Common myeloid progenitor, CD34-positive (primary cell): ENCODE measurements around the gene NPAS2.

Source experiments
- CTCF ChIA-PET: fragments of 350-600 bp; sonication (Branson Sonifier 250); formaldehyde crosslinking; loops from one replicate; lab custom pipeline; 2021; ENCODE audit warnings: antibody characterized with exemption; lab: Charles Lee
- POLR2A ChIA-PET: fragments of 350-600 bp; sonication (Branson Sonifier 250); formaldehyde crosslinking; loops from one replicate; lab custom pipeline; 2021; ENCODE audit warnings: antibody characterized with exemption; lab: Charles Lee
- DNase-seq, 3 donors: peaks; one replicate each; pipeline versions ENCODE4 v3.0.0 to v3.0.0-alpha.2; 2013
- H3K27ac ChIP-seq, 2 experiments: 1 replicate in 1 of 2; 2 replicates in 1 of 2; pipeline ENCODE4 v1.7.0; 2013; ENCODE audit warnings: inconsistent platforms in 2 of 2, low read length in 2 of 2, mild to moderate bottlenecking in 2 of 2, low read depth in 1 of 2, moderate library complexity in 1 of 2; ENCODE audit not compliant: severe bottlenecking in 2 of 2, insufficient read depth in 1 of 2, poor library complexity in 1 of 2
- H3K27me3 ChIP-seq, 5 experiments: replicated peaks in 2 of 5; 1 replicate in 3 of 5; 2 replicates in 2 of 5; pipeline versions ENCODE4 v1.6.1 to v1.7.0; 2013; ENCODE audit warnings: low read length in 4 of 5, mild to moderate bottlenecking in 2 of 5, moderate library complexity in 2 of 5, inconsistent platforms in 1 of 5; ENCODE audit not compliant: insufficient read depth in 5 of 5, control insufficient read depth in 4 of 5
- H3K36me3 ChIP-seq, 4 experiments: 1 replicate in 2 of 4; 2 replicates in 2 of 4; pipeline versions ENCODE4 v1.6.1 to v1.7.0; 2013; ENCODE audit warnings: low read length in 3 of 4, control low read depth in 1 of 4, mild to moderate bottlenecking in 1 of 4; ENCODE audit not compliant: control insufficient read depth in 4 of 4, insufficient read depth in 4 of 4
- H3K4me1 ChIP-seq, 4 experiments: 1 replicate in 3 of 4; 2 replicates in 1 of 4; pipeline versions ENCODE4 v1.6.1 to v1.7.1; 2013; ENCODE audit warnings: low read length in 3 of 4, mild to moderate bottlenecking in 3 of 4, control low read depth in 1 of 4, inconsistent platforms in 1 of 4, moderate library complexity in 1 of 4; ENCODE audit not compliant: control insufficient read depth in 4 of 4, insufficient read depth in 4 of 4; ENCODE audit errors: control extremely low read depth in 1 of 4
- H3K4me3 ChIP-seq, 7 experiments: 1 replicate in 4 of 7; 2 replicates in 3 of 7; pipeline versions ENCODE4 v1.5.1 to v1.7.0; 2013; ENCODE audit warnings: mild to moderate bottlenecking in 7 of 7, low read length in 6 of 7, moderate library complexity in 6 of 7, inconsistent platforms in 2 of 7, low read depth in 2 of 7, control low read depth in 1 of 7; ENCODE audit not compliant: insufficient read depth in 4 of 7, control insufficient read depth in 1 of 7; ENCODE audit errors: extremely low read depth in 1 of 7
- H3K9me3 ChIP-seq, 5 experiments: 1 replicate in 4 of 5; 2 replicates in 1 of 5; pipeline versions ENCODE4 v1.6.1 to v1.7.1; 2013; ENCODE audit warnings: low read length in 4 of 5, mild to moderate bottlenecking in 2 of 5, inconsistent platforms in 1 of 5, low read depth in 1 of 5, moderate library complexity in 1 of 5; ENCODE audit not compliant: control insufficient read depth in 4 of 5, insufficient read depth in 2 of 5; ENCODE audit errors: control extremely low read depth in 1 of 5
- WGBS: methylation state at CpG from one replicate; pipeline ENCODE4 v1.1.5; 2013; ENCODE audit not compliant: insufficient coverage; 5-methylcytosine and 5-hydroxymethylcytosine counted together

The NPAS2 gene

GRCh38 chr2:100820523-100821254 lies 750 bp downstream of the NPAS2 start:
- no peak overlapping the region for H3K27ac ChIP-seq
- peak overlapping the region in 6 of 7 experiments; percentile 23 to 61 (median 44) for H3K4me3 ChIP-seq
- H3K36me3 ChIP-seq = no peaks in the 10 kb centered on the region
- no peaks in the 10 kb centered on the region for H3K9me3 ChIP-seq
- DNase-seq = peak in 1 of 3 donors; percentile 21
- H3K4me1 ChIP-seq = peaks cover 0 to 19% (median 12%) of the 10 kb centered on the region in 4 experiments
- ChIA-PET POLR2A (no interaction called here), CTCF (interaction anchor here (1.0 kb wide), 1 partner anchor 11 kb away, joined by 3 read pairs; no protein-coding TSS in a partner anchor)
- peaks cover 27 to 86% (median 40%) of the 10 kb centered on the region in 5 experiments for H3K27me3 ChIP-seq
- 3% methylated on average over 39 of the region's 60 CpGs for WGBS

GRCh38 chr2:100821255-100821910 lies 1.4 kb downstream of the NPAS2 start:
- Histone ChIP-seq H3K27ac (no peak overlapping the region), H3K27me3 (peaks cover 27 to 86% (median 40%) of the 10 kb centered on the region in 5 experiments), H3K4me3 (no peak overlapping the region), H3K9me3 (no peaks in the 10 kb centered on the region), H3K36me3 (no peaks in the 10 kb centered on the region), H3K4me1 (peaks cover 0 to 19% (median 12%) of the 10 kb centered on the region in 4 experiments)
- CTCF ChIA-PET = interaction anchor here (1.0 kb wide), 1 partner anchor 12 kb away, joined by 3 read pairs; no protein-coding TSS in a partner anchor
- POLR2A ChIA-PET = no interaction called here
- DNase-seq = peak in 1 of 3 donors; percentile 6
- WGBS = 16% methylated on average over 7 of the region's 14 CpGs

GRCh38 chr2:100821911-100822265 lies 1.9 kb downstream of the NPAS2 start:
- Histone ChIP-seq H3K4me1 (peaks cover 0 to 19% (median 12%) of the 10 kb centered on the region in 4 experiments), H3K36me3 (no peaks in the 10 kb centered on the region), H3K4me3 (no peak overlapping the region), H3K9me3 (no peaks in the 10 kb centered on the region), H3K27me3 (peaks cover 27 to 84% (median 37%) of the 10 kb centered on the region in 5 experiments), H3K27ac (no peak overlapping the region)
- DNase-seq = no peak
- WGBS = no CpG with 5 or more reads among the region's 9 CpGs
- ChIA-PET POLR2A (no interaction called here), CTCF (no interaction called here)

DNA sequence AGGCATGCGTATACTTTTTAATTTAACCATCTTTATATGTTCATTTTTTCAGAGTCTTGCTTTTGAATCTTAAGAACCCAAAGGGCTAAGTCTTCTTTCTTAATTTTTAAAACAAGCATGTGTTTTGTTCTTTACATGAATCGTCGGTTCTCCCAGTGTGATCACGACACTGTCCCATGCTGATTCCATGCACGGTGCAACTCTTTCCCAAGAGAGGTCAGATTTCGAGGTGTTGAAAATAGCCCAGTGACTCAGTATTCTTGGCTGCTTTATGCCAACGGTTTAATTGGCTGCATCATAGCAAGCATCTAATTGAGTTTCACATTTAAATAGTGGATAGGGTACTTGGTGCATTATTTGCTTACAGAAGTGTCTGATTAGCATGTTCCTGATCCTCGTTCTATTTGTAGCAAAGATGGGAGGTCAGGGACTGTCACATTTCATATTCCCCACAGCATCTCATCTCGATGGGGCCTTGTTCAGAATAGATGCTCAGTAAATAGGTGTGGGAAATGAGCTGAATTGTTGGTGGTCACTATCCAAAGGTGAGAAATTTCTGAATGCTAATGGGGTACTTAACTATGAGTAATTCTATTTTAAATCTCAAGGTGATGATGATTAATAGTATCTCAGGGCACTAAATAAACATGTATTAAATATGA lies 2.8 kb downstream of the NPAS2 start:
- Histone ChIP-seq H3K27ac (no peak overlapping the region), H3K4me1 (peaks cover 0 to 19% (median 12%) of the 10 kb centered on the region in 4 experiments), H3K9me3 (peaks cover 0 to 2% (median 0%) of the 10 kb centered on the region in 5 experiments), H3K4me3 (no peak overlapping the region), H3K36me3 (no peaks in the 10 kb centered on the region), H3K27me3 (peaks cover 21 to 76% (median 30%) of the 10 kb centered on the region in 5 experiments)
- DNase-seq = no peak
- POLR2A ChIA-PET = no interaction called here
- CTCF ChIA-PET = interaction anchor here (0.6 kb wide), 1 partner anchor 1667 kb away, joined by 3 read pairs; no protein-coding TSS in a partner anchor
- WGBS = 83% methylated on average over 5 of the region's 9 CpGs

- whole genome bisulfite sequencing = 96% methylated on average over 6 of the region's 6 CpGs
- peaks cover 0 to 15% (median 8%) of the 10 kb centered on the region in 4 experiments for H3K4me1 ChIP-seq
- POLR2A ChIA-PET = no interaction called here
- H3K9me3 ChIP-seq = peaks cover 0 to 12% (median 0%) of the 10 kb centered on the region in 5 experiments
- CTCF ChIA-PET = no interaction called here
- H3K27ac ChIP-seq = no peak overlapping the region
- no peak for DNase-seq
- H3K4me3 ChIP-seq = no peak overlapping the region
- peaks cover 13 to 65% (median 22%) of the 10 kb centered on the region in 5 experiments for H3K27me3 ChIP-seq
- no peaks in the 10 kb centered on the region for H3K36me3 ChIP-seq
These were observed 3.9 kb downstream of the NPAS2 start for GRCh38 chr2:100823665-100824438.

DNA sequence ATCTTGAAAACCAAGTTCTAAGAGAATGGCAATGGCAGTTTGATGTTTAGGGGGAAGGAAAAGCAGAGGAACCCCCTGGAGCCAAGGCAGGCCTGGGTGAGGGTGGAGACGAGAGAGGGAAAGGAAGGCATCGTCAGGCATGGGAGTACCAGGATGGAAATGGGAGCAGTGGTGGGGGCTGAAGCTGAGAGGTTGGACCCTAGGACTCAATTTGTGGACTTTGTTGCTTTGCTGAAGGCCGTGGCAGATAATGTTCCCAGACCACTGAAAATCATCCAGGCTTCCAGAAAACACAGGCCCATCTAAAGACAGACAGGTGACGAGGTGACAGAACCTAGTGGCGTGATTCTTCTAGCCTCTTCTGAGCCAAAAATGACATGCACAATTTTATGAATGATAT lies 4.9 kb downstream of the NPAS2 start:
- POLR2A ChIA-PET = no interaction called here
- H3K27me3 ChIP-seq = peaks cover 13 to 58% (median 22%) of the 10 kb centered on the region in 5 experiments
- H3K4me3 ChIP-seq = no peak overlapping the region
- CTCF ChIA-PET = no interaction called here
- H3K4me1 ChIP-seq = peaks cover 0 to 8% (median 5%) of the 10 kb centered on the region in 4 experiments
- H3K27ac ChIP-seq = no peak overlapping the region
- H3K36me3 ChIP-seq = no peaks in the 10 kb centered on the region
- DNase-seq = no peak
- H3K9me3 ChIP-seq = peaks cover 0 to 12% (median 0%) of the 10 kb centered on the region in 5 experiments
- 87% methylated on average over 3 of the region's 5 CpGs for WGBS
